HT1080 (cell line): ENCODE results near the gene SMIM20. TPM values are rescaled to one million over a fixed set of nuclear protein-coding genes. Genes with fewer than 3 reads are reported as not detected.
A peak's percentile ranks its signal among the peaks of the same experiment; 100 is the strongest.
"Not testable (repeated sequence)": the region's sequence is repeated elsewhere in the genome, so short reads cannot be mapped to it uniquely, and the experiment has no call there.

ENCODE experiments used
- DNase-seq: peaks from one replicate; pipeline ENCODE4 v3.0.0-alpha.2; 2015; ENCODE audit warnings: low read depth
- polyA plus RNA-seq, 2 experiments: library from polyadenylated mRNA; depleted of rRNA; stranded (reverse); fragments of >200 nt; gene quantifications; 2 replicates each; pipeline ENCODE4 v1.2.3, GENCODE V29; 2015
- total RNA-seq: library from RNA; depleted of rRNA; stranded (reverse); fragments of >200 nt; shearing (Covaris generic); gene quantifications from 2 replicates; pipeline ENCODE4 v1.2.3, GENCODE V29; 2014; rRNA removed

Gene SMIM20
- 44.5 and 53.5 TPM in 2 replicates for total RNA-seq
- polyA plus RNA-seq (2015; cell fraction: cytosol; rRNA removed): 61.4 and 66.8 TPM in 2 replicates
- 12.4 and 19.9 TPM in 2 replicates for polyA plus RNA-seq (2015; cell fraction: nucleus; rRNA removed)

- peak; percentile 86 for DNase-seq
These were observed at the start of gene SMIM20 for GRCh38 chr4:25913851-25914669. TSS of gene SMIM20 (plus strand) at chr4:25914220. CDS start at chr4:25914314, 94 bp downstream.

GRCh38 chr4:25865586-25865985 is 48.4 kb upstream of the SMIM20 start:
- peak; percentile 74 for DNase-seq

GRCh38 chr4:25866401-25866800 is 47.6 kb upstream of the SMIM20 start:
- not testable (repeated sequence) for DNase-seq

- DNase-seq: no peak
These were observed 46.2 kb upstream of the SMIM20 start for GRCh38 chr4:25867781-25868294.

GRCh38 chr4:25870081-25870480 is 43.9 kb upstream of the SMIM20 start:
- no peak for DNase-seq

- no peak for DNase-seq
These were observed 41.0 kb upstream of the SMIM20 start for GRCh38 chr4:25872851-25873631.

GRCh38 chr4:25873632-25874129 is 40.3 kb upstream of the SMIM20 start:
- no peak for DNase-seq

- no peak for DNase-seq
These were observed 39.4 kb upstream of the SMIM20 start for GRCh38 chr4:25874655-25875054.

- no peak for DNase-seq
These were observed 38.7 kb upstream of the SMIM20 start for GRCh38 chr4:25875281-25875745.

- DNase-seq: no peak
These were observed 35.3 kb upstream of the SMIM20 start for GRCh38 chr4:25878676-25879075.

GRCh38 chr4:25879091-25879584 is 34.9 kb upstream of the SMIM20 start:
- no peak for DNase-seq

- no peak for DNase-seq
These were observed 34.4 kb upstream of the SMIM20 start for GRCh38 chr4:25879587-25879986.

- no peak for DNase-seq
These were observed 33.9 kb upstream of the SMIM20 start for GRCh38 chr4:25879991-25880651.

GRCh38 chr4:25881193-25881592 is 32.8 kb upstream of the SMIM20 start:
- DNase-seq: no peak

- no peak for DNase-seq
These were observed 31.8 kb upstream of the SMIM20 start for GRCh38 chr4:25882226-25882625.

- no peak for DNase-seq
These were observed 30.5 kb upstream of the SMIM20 start for GRCh38 chr4:25883565-25883964.

- DNase-seq: peak; percentile 72
These were observed 29.8 kb upstream of the SMIM20 start for GRCh38 chr4:25884031-25884782.

- DNase-seq: peak; percentile 69
These were observed 25.2 kb upstream of the SMIM20 start for GRCh38 chr4:25888781-25889180.

GRCh38 chr4:25889589-25890503 is 24.2 kb upstream of the SMIM20 start:
- no peak for DNase-seq
